Cerebellar cortex (tissue), 1 donor: Measurements from ENCODE around the gene RPS28.
"Not testable (repeated sequence)": the region's sequence is repeated elsewhere in the genome, so short reads cannot be mapped to it uniquely, and the experiment has no call there.

Experiments used
- DNase-seq: peaks from one replicate; pipeline ENCODE4 v3.0.0-alpha.2; 2015; ENCODE audit warnings: low spot score

RPS28 gene

GRCh38 chr19:8320564-8321066, 681 bp upstream of the RPS28 start:
- DNase-seq: no peak

- no peak for DNase-seq
Observed at GRCh38 chr19:8321986-8322637, 816 bp downstream of the RPS28 start.

GRCh38 chr19:8322638-8322997, 1.3 kb downstream of the RPS28 start:
- no peak for DNase-seq

- no peak for DNase-seq
Observed at GRCh38 chr19:8323781-8324185, 2.5 kb downstream of the RPS28 start.

GRCh38 chr19:8324186-8325050, 3.1 kb downstream of the RPS28 start:
- no peak for DNase-seq

GRCh38 chr19:8325454-8325853, 4.2 kb downstream of the RPS28 start:
- DNase-seq: no peak

GRCh38 chr19:8329996-8330395, 8.7 kb downstream of the RPS28 start:
- DNase-seq: no peak

- no peak for DNase-seq
Observed at GRCh38 chr19:8331263-8331845, 10.1 kb downstream of the RPS28 start.

- DNase-seq: no peak
Observed at GRCh38 chr19:8332976-8333766, 11.9 kb downstream of the RPS28 start.

GRCh38 chr19:8333767-8334457, 12.6 kb downstream of the RPS28 start:
- DNase-seq: no peak

GRCh38 chr19:8334458-8335342, 13.4 kb downstream of the RPS28 start:
- no peak for DNase-seq

- DNase-seq: no peak
Observed at GRCh38 chr19:8335343-8336071, 14.2 kb downstream of the RPS28 start.

- DNase-seq: no peak
Observed at GRCh38 chr19:8336072-8336569, 14.8 kb downstream of the RPS28 start.

GRCh38 chr19:8336660-8337059, 15.4 kb downstream of the RPS28 start:
- DNase-seq: no peak

- no peak for DNase-seq
Observed at GRCh38 chr19:8337728-8338127, 16.4 kb downstream of the RPS28 start.

GRCh38 chr19:8338835-8339234, 17.5 kb downstream of the RPS28 start:
- DNase-seq: no peak

- no peak for DNase-seq
Observed at GRCh38 chr19:8340341-8341096, 19.2 kb downstream of the RPS28 start.

GRCh38 chr19:8341504-8341903, 20.2 kb downstream of the RPS28 start:
- not testable (repeated sequence) for DNase-seq

GRCh38 chr19:8342316-8342683, 21.0 kb downstream of the RPS28 start:
- DNase-seq: no peak
